T-helper 2 cell (primary cell): ENCODE data around the gene LIN28B.
A peak's percentile ranks its signal among the peaks of the same experiment; 100 is the strongest.
"Not testable (repeated sequence)": the region's sequence is repeated elsewhere in the genome, so short reads cannot be mapped to it uniquely, and the experiment has no call there.

Experiments
- DNase-seq, 5 experiments: peaks; one replicate each; pipeline versions ENCODE4 v3.0.0 to v3.0.0-alpha.2; 2012 to 2022
- total RNA-seq, 2 donors: gene quantifications; one replicate each; lab custom pipeline; 2026; lab: John Stamatoyannopoulos, UW

LIN28B gene, protein sequence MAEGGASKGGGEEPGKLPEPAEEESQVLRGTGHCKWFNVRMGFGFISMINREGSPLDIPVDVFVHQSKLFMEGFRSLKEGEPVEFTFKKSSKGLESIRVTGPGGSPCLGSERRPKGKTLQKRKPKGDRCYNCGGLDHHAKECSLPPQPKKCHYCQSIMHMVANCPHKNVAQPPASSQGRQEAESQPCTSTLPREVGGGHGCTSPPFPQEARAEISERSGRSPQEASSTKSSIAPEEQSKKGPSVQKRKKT
- total RNA-seq: 0 to 1.3 reads per million in 2 donors

DNA sequence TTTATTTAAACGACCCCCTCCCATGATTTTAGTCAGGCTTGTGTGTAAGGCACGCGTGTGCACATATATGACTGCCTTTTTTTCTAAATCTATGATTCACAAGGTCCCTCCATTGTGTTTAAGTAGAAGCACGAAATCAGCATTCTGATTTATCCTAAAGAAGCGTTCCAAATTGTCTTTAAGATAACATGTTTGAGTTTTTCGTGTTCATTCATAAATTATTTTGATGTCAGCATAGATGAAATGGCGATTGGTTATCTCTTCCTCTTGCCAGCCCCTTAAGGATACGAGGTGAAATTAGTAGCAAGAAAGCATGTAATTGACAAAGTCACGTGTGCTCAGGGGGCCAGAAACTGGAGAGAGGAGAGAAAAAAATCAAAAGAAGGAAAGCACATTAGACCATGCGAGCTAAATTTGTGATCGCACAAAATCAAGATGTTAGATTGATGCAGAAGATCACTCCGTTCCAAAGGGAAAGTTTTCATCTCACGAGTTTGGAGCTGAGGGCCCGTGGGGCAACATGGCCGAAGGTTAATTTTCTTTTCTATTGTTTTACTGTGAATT lies at the start of gene LIN28B:
Gene LIN28B (plus strand): TSS at position 377 of the 564 bp plus-strand sequence. CDS start 144 bp downstream, at position 521.
- DNase-seq: no peak

GRCh38 chr6:104908031-104908887 lies 48.6 kb upstream of the LIN28B start:
- no peak for DNase-seq

- DNase-seq: no peak
Observed at GRCh38 chr6:104908888-104909525, 47.9 kb upstream of the LIN28B start.

- DNase-seq: no peak
Observed at GRCh38 chr6:104921896-104922295, 35.0 kb upstream of the LIN28B start.

GRCh38 chr6:104928141-104928540 lies 28.8 kb upstream of the LIN28B start:
- DNase-seq: no peak

- no peak for DNase-seq
Observed at GRCh38 chr6:104929353-104929752, 27.6 kb upstream of the LIN28B start.

- no peak for DNase-seq
Observed at GRCh38 chr6:104930939-104931338, 26.0 kb upstream of the LIN28B start.

GRCh38 chr6:104936766-104937535 lies 20.0 kb upstream of the LIN28B start:
- no peak for DNase-seq

DNA sequence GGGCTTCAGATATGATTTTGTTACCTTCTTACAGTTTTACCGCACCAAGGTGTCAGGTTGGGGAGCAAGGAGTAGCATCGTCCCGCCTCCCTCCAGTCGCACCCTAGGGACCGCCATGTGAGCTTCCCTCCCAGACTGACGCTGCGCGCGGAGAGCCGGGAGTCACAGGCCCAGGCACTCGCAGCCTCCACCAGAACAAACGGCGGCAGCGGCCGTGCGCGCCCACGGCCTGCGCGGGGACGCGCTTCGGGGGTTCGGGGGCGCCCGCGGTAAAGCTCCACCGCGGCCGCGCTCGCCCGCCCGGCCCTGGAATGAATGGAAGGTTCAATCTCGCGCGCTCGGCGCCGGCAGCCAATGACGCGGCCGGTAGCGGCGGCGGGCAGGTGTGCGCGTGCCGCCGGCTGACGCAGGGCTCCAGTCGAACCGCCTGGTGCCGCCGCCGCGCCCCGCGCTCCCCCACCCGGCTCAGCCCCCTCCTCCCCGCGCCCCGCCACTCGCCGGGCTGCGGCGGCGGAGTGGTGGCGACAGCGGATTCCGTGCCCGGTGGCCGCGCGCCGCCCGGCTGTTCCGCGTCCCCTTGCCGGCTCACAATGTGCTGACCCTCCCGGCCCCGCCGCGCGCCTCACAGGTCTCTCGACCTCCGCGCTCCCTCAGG lies 16.5 kb upstream of the LIN28B start:
- no peak for DNase-seq

GRCh38 chr6:104940893-104941728 lies 15.8 kb upstream of the LIN28B start:
- DNase-seq: peak in 2 of 5 experiments; percentile 13 to 46

DNA sequence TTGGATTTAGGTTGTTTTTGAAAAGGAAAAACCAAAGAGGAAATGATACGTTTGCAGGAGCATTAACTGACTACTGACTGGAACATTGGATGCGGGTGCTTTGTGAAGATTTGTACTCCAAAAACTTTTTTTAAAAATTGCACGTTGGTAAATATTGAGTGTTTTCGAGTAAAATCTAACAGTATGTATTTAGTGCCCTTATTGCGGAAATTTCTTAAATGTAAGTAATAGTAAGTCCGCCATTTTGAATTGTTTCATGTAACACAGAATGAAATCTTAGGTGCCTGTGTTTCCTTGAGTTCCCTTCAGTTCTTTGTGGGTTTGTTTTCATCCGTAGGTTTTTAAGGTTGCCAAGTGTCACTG lies 15.2 kb upstream of the LIN28B start:
- DNase-seq: no peak

DNA sequence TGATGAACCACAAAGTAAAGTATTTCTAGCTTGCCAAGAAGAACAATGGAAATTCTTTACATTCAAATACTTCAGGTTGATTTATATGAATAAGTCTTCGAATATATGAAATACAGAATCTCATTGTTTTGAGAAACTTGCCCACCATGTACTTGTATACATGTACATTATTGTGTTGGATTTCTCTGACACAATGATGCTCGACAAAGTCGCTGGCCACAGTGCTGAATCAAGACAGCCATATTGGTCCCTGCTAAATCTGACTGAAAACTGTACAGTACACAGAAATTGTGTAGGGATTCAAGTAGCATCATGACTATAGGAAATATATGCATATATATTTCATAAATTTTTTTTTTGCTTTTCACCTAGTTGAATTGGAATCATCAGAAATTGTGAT lies 13.1 kb upstream of the LIN28B start:
- peak in 1 of 5 experiments; percentile 14 for DNase-seq

- no peak for DNase-seq
Observed at GRCh38 chr6:104949206-104949605, 7.7 kb upstream of the LIN28B start.

DNA sequence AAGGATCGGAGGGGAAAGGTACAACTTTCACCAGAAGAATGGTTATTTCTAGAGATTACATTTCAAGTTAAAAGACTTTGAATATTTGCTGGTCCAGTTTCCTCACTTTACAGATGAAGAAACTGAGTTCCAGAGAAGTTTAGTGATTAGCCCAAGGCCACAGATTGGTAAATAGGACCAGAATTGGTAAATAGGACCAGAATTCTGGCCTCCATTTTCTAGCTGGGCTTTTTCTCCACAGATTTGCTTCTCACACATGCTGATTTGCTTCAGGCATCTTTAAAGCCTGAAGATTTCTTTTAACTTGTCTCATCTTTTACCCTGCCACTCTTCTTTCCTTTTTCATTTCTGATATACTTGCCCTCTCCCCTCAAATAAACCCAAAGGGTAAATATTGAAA lies 5.2 kb upstream of the LIN28B start:
- DNase-seq: no peak

DNA sequence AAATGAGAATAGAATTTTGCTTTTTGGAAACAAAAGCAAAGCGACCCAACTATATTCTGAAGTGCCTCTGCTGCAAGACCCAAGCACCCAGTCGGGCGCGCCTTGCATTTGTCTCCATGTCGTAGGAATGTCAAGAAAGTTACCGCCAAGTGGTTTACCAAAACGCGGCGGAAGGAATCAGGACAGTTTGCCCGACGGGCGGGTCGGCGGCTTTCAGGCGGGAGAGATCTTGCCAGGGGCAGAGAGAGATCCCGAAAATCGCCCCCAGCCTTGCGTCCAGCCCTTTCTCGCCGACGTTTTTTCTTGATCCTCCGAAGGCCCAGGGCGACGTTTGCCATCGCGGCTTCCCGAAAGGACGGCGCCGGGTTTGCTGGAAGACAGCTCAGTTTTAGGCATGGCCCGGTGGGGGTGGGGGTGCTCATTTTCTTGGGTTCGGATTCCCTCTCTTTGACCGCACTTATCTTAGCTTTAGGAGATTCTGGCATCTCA lies 4.0 kb upstream of the LIN28B start:
- no peak for DNase-seq

DNA sequence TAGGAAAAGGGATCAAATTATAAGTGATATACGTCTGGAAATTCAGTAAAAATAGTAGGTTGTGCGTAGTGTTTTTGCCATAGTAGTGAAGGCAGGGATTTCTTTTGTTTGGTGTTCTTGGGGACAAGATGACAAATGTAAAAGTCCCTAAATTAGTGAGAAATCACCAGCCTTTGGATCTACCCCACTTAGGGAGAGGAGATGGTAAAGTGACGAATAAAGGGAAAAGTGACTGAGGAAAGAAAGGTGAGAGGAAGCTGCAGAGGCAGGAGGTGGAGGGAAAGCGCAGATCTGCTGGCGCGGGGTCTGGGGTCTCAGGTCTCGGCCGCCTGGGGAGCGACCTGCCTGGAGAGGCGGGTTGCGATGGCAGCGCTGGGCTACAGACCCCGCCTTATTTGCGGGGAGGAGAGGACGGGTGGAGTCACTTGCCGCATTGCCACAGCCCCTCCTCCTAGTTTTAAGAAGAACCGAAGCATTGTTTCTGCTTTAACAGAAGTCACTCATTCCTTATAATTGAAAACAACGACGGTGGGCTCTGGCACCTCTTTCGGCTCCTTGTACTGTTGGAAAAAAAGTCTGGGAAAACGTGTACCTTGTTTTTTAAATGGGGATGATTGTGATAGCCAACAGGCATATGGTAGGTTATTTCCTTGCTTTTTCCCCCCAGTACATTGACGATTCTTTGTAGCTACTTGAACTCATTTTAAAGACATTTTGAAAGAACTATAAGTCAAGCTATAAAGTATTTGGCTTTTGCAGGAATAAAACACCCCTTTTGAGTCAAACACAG lies 3.3 kb upstream of the LIN28B start:
- DNase-seq: not testable (repeated sequence)

DNA sequence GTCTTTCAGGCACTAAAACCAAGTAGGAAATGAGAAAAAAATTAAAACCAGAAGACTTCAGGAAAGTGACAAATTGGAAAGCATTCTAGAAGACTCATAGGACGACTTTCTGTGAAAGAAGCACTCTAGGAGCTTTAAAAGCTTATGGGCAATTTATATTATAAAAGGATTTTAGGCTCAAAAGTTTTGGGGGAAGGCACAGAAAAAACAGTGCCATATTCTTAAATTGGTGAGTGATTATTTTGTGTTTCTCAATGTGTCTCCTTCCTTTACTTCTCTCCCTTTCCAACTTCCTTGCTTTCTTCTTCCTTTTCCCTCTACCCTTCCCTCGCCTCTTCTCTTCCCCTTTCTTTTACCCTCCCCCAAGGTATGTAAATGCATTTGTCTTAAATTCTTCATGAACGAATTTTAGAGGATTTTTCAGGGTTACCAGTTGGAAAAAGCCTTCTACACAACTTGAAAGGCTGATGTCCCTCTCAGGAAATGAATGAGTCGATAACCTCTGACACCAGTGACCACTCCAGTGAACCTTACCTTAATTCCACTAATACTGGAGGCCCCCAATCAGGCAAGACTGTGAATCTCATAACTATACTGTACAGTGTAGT lies 2.6 kb upstream of the LIN28B start:
- no peak for DNase-seq

- DNase-seq: no peak
Observed at GRCh38 chr6:104955491-104955890, 1.4 kb upstream of the LIN28B start.
